ENCODE results near the gene ITPR1.

- TF ChIP-seq ZNF501 (tag by site-specific recombination; IDR thresholded peaks at IDR 0.05) (no peak), CTCF (tag by site-specific recombination; IDR thresholded peaks at IDR 0.05) (no peak), ZNF585B (tag by site-specific recombination; IDR thresholded peaks at IDR 0.05) (no peak), PRDM1 (tag by site-specific recombination; IDR thresholded peaks at IDR 0.05) (no peak), ZFP37 (tag by site-specific recombination; IDR thresholded peaks at IDR 0.05) (no peak), KLF9 (tag by site-specific recombination; IDR thresholded peaks at IDR 0.05; ENCODE audit: low read depth) (no peak)
Observed at GRCh38 chr3:4865714-4866113, 372.6 kb downstream of the ITPR1 start.

Data from HEK293 (cell line).